NCI-H510A treated with DMSO at 0.1 percent for 48 hours (cell line): ENCODE data around the gene WNT7B.

Experiments used
- DNase-seq: peaks from one replicate; lab custom pipeline; 2025; lab: John Stamatoyannopoulos, UW

WNT7B gene

GRCh38 chr22:45888221-45889092 lies 88.5 kb downstream of the WNT7B start:
- no peak for DNase-seq

GRCh38 chr22:45887202-45888131 lies 89.5 kb downstream of the WNT7B start:
- no peak for DNase-seq

- no peak for DNase-seq
Observed at GRCh38 chr22:45886540-45886939, 90.4 kb downstream of the WNT7B start.

GRCh38 chr22:45885941-45886395 lies 91.0 kb downstream of the WNT7B start:
- no peak for DNase-seq

GRCh38 chr22:45885171-45885840 lies 91.7 kb downstream of the WNT7B start:
- no peak for DNase-seq

- DNase-seq = no peak
Observed at GRCh38 chr22:45884201-45885062, 92.5 kb downstream of the WNT7B start.

GRCh38 chr22:45883811-45884170 lies 93.2 kb downstream of the WNT7B start:
- no peak for DNase-seq

- DNase-seq = no peak
Observed at GRCh38 chr22:45882881-45883810, 93.8 kb downstream of the WNT7B start.

- no peak for DNase-seq
Observed at GRCh38 chr22:45881524-45881875, 95.5 kb downstream of the WNT7B start.

GRCh38 chr22:45880716-45881523 lies 96.0 kb downstream of the WNT7B start:
- no peak for DNase-seq

- no peak for DNase-seq
Observed at GRCh38 chr22:45880091-45880715, 96.8 kb downstream of the WNT7B start.

- no peak for DNase-seq
Observed at GRCh38 chr22:45879552-45879949, 97.4 kb downstream of the WNT7B start.

- DNase-seq = no peak
Observed at GRCh38 chr22:45878901-45879551, 97.9 kb downstream of the WNT7B start.

- peak; percentile 8 for DNase-seq
Observed at GRCh38 chr22:45878051-45878781, 98.7 kb downstream of the WNT7B start.

- no peak for DNase-seq
Observed at GRCh38 chr22:45877651-45878050, 99.3 kb downstream of the WNT7B start.

GRCh38 chr22:45877036-45877380 lies 100.0 kb downstream of the WNT7B start:
- DNase-seq = no peak

GRCh38 chr22:45876136-45877035 lies 100.6 kb downstream of the WNT7B start:
- no peak for DNase-seq
